Activated naive CD4-positive, alpha-beta T cell treated with anti-CD3 and anti-CD28 coated beads, Interleukin-2, amount 10 ng/mL, durations not matched to agents 5 hours and 36 hours (primary cell): ENCODE data around the gene RNF111. TPM values are rescaled to one million over a fixed set of nuclear protein-coding genes. Genes with fewer than 3 reads are reported as not detected.

ENCODE experiments used
- total RNA-seq, 2 experiments: library from RNA; stranded (reverse); gene quantifications; one replicate each; pipeline ENCODE4 v1.2.3, GENCODE V29; 2021

The RNF111 gene
- total RNA-seq = 10 to 100 TPM; 38.9 to 40.8 TPM

GRCh38 chr15:58987491-58988005 lies at the start of gene RNF111:
Gene RNF111 (plus strand): TSS chr15:58987663. CDS start chr15:59030823, 43,160 bp downstream.

GRCh38 chr15:59104912-59105732 lies 117.7 kb downstream of the RNF111 start, which contains the start of gene CCNB2:
Gene CCNB2 (plus strand): TSS chr15:59105146. CDS start chr15:59105269, 123 bp downstream.

Other genes starting within 250 kb of the RNF111 start
- gene ADAM10, start 238.0 kb upstream of the RNF111 start, total RNA-seq = 100 to 1,000 TPM; 151 to 158 TPM
- 10 to 100 TPM; 14.3 to 14.4 TPM for gene MINDY2, start 216.4 kb upstream of the RNF111 start, total RNA-seq
- gene SLTM, start 54.0 kb upstream of the RNF111 start, total RNA-seq = 100 to 1,000 TPM; 103 to 115 TPM
- gene CCNB2, start 117.5 kb downstream of the RNF111 start, total RNA-seq = 10 to 100 TPM; 67.3 to 68.5 TPM
- gene LDHAL6B, start 219.2 kb downstream of the RNF111 start, total RNA-seq = not detected